BJ (cell line): ENCODE data around the gene ARF4. TPM values are rescaled to one million over a fixed set of nuclear protein-coding genes. Genes with fewer than 3 reads are reported as not detected.

ENCODE experiments used
- CTCF ChIA-PET: fragments of 350-600 bp; formaldehyde crosslinking; extraction: SDS; loops from one replicate; lab custom pipeline; 2021; ENCODE audit warnings: antibody characterized with exemption, inconsistent platforms; lab: Yijun Ruan, JAX
- POLR2A ChIA-PET: fragments of 300-600 bp; sonication (Branson Sonifier 250); formaldehyde crosslinking; extraction: SDS; loops from one replicate; lab custom pipeline; 2021; ENCODE audit warnings: antibody characterized with exemption; lab: Charles Lee
- DNase-seq: peaks from one replicate; pipeline ENCODE4 v3.0.0-alpha.2; 2011; ENCODE audit warnings: low read depth
- H3K27me3 ChIP-seq: 2 replicates; pipeline ENCODE4 v1.6.0; 2011; ENCODE audit warnings: low read length; ENCODE audit not compliant: control insufficient read depth, insufficient read depth
- H3K36me3 ChIP-seq: 2 replicates; pipeline ENCODE4 v1.5.1; 2011; ENCODE audit warnings: low read length; ENCODE audit not compliant: control insufficient read depth, insufficient read depth
- H3K4me3 ChIP-seq: 2 replicates; pipeline ENCODE4 v1.5.1; 2011; ENCODE audit warnings: low read depth, mild to moderate bottlenecking, control low read depth, low read length
- polyA plus RNA-seq: library from polyadenylated mRNA; depleted of rRNA; stranded (reverse); fragments of >200 nt; gene quantifications from 2 replicates; pipeline ENCODE4 v1.2.3, GENCODE V29; 2011
- TF ChIP-seq, protein P1 (sequence below): IDR thresholded peaks from 2 replicates; pipeline ENCODE4 v1.5.1; 2011; ENCODE audit warnings: low read depth, mild to moderate bottlenecking, control low read depth, inconsistent platforms, low read length, moderate library complexity; ENCODE audit not compliant: insufficient read depth

The ARF4 gene
- polyA plus RNA-seq, 1 experiment = 476 TPM

DNA sequence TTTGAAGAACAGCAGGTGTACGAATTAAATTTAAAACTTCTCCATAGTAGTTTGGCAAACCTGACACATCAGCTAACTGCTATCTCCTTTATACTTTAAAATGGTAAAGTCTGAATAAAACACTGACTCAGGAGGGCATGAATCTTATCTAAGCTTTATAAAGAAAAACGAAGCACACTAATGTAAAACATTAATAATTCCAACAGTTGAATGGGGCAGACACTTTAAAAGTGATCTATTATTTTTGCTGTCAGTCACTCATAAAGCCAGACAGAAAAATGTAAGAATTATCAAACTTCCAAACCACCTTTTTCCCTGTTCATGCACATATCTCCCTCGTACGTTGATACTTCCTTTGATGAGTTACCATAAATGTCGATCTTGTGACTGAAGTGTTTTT, 2.6 kb downstream of the ARF4 start:
- Histone ChIP-seq H3K4me3 (peak overlapping the region; percentile 95), H3K27me3 (no peaks in the 10 kb centered on the region), H3K36me3 (no peaks in the 10 kb centered on the region)
- CTCF ChIA-PET = no interaction called here
- POLR2A ChIA-PET = interaction anchor here (0.6 kb wide), 1 partner anchor 13 kb away, joined by 3 read pairs; no protein-coding TSS in a partner anchor
- DNase-seq = no peak
- TF ChIP-seq, protein P1, sequence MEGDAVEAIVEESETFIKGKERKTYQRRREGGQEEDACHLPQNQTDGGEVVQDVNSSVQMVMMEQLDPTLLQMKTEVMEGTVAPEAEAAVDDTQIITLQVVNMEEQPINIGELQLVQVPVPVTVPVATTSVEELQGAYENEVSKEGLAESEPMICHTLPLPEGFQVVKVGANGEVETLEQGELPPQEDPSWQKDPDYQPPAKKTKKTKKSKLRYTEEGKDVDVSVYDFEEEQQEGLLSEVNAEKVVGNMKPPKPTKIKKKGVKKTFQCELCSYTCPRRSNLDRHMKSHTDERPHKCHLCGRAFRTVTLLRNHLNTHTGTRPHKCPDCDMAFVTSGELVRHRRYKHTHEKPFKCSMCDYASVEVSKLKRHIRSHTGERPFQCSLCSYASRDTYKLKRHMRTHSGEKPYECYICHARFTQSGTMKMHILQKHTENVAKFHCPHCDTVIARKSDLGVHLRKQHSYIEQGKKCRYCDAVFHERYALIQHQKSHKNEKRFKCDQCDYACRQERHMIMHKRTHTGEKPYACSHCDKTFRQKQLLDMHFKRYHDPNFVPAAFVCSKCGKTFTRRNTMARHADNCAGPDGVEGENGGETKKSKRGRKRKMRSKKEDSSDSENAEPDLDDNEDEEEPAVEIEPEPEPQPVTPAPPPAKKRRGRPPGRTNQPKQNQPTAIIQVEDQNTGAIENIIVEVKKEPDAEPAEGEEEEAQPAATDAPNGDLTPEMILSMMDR = no peak

DNA sequence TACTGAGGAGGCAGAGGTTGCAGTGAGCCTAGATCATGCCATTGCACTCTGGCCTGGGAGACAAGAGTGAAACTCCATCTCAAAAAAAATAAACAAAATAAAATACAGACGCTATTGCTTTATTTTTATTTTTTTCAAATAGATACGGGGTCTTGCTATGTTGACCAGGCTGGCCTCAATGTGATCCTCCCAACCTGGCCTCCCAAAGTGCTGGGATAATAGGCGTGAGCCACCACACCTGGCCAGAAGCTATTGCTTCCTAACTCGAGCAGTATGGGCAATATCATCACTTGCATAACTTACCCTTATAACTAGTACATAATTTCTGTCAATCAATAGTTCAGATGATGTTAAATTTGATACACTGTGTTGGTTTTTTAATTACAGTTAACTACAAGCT, 3.0 kb downstream of the ARF4 start:
- ChIA-PET CTCF (no interaction called here), POLR2A (interaction anchor here (0.6 kb wide), 1 partner anchor 13 kb away, joined by 3 read pairs; no protein-coding TSS in a partner anchor)
- no peaks in the 10 kb centered on the region for H3K27me3 ChIP-seq
- peaks cover 1% of the 10 kb centered on the region; the same call in 1 of the 2 replicates for H3K36me3 ChIP-seq
- TF ChIP-seq, protein P1 = no peak
- no peak for DNase-seq
- H3K4me3 ChIP-seq = peak overlapping the region; percentile 95

DNA sequence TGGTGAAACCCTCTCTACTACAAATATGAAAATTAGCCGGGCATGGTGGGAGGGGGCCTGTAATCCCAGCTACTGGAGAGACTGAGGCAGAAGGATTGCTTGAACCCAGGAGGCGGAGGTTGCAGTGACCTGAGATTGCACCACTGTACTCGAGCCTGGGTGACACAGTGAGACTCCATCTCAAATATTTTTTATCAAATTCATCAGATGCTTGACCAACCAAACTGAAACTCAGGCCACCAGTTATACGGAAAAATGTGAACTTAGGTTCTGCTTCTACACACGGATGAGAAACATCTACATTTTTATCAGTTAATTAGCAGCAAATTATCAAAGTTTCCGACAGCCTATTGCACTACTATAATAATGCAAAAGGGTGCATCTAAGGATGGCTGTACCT, 4.8 kb downstream of the ARF4 start:
- CTCF ChIA-PET = interaction anchor here (1.0 to 1.5 kb wide), 2 partner anchors 11 to 13 kb away, joined by 3 read pairs; no protein-coding TSS in a partner anchor
- DNase-seq = no peak
- POLR2A ChIA-PET = no interaction called here
- TF ChIP-seq, protein P1 = no peak
- Histone ChIP-seq H3K4me3 (no peak overlapping the region), H3K36me3 (peaks cover 2% of the 10 kb centered on the region; the same call in 1 of the 2 replicates), H3K27me3 (no peaks in the 10 kb centered on the region)

DNA sequence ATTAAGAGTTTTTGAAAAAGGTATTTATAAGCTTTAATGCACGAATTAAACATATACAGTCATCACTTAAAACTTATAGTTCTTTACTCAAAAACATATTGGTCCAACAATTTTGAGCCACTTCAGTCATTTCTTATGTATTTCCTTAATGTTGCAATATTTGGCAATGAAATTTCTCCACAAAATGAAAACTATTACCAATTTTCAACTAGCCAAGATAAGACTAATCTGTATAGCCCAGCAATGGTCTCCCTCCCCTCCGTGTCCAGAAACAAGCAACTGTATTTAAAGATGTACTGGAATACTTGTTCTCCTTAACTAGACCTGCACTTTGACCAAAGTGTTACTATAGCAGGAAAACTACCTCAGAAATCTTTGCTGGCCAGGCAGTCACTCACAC, 9.2 kb downstream of the ARF4 start:
- Histone ChIP-seq H3K27me3 (no peaks in the 10 kb centered on the region), H3K36me3 (peaks cover 4% of the 10 kb centered on the region; the same call in 1 of the 2 replicates), H3K4me3 (no peak overlapping the region)
- DNase-seq = no peak
- ChIA-PET POLR2A (no interaction called here), CTCF (no interaction called here)
- TF ChIP-seq, protein P1 = no peak

DNA sequence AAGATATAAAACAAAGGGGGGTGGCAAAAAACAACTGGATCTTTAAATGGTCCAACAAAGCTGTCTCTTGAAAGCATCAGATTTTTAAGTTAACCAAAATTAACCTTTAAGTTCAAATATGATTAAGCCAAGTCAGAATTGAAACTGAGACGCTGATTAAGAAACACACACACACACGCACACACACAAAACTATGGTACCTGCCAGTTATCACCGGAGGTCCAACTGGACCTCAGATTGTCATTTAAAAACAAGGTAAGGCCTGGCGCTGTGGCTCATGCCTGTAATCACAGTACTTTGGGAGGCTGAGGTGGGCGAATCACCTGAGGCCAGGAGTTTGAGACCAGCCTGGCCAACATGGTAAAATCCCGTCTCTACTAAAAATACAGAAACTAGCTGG, 10.4 kb downstream of the ARF4 start:
- Histone ChIP-seq H3K36me3 (peaks cover 6% of the 10 kb centered on the region; the same call in 1 of the 2 replicates), H3K4me3 (no peak overlapping the region), H3K27me3 (no peaks in the 10 kb centered on the region)
- no peak for DNase-seq
- POLR2A ChIA-PET = no interaction called here
- TF ChIP-seq, protein P1 = no peak
- CTCF ChIA-PET = no interaction called here
